NCI-H128 (cell line): Measurements from ENCODE around the gene COX20.
A peak's percentile ranks its signal among the peaks of the same experiment; 100 is the strongest.

Source experiments
- DNase-seq: peaks from one replicate; lab custom pipeline; 2025; ENCODE audit not compliant: unreplicated experiment; lab: John Stamatoyannopoulos, UW

Gene COX20

DNA sequence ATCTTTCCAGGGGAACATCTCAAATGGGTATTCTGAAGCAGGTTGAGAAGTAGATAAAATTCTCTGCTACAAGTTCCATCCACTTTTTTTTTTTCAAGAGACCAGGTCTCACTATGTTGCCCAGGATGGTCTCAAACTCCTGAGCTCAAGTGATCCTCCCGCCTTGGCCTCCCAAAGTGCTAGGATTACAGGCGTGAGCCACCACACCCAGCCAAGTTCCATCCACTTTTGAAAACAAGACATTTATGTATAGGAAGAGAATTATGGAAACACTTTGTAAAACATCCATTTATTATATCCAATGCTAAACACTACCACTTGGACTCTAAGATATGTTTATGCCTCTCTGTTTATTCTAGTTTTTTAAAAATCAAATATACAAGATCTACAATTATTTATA is 15.4 kb downstream of the COX20 start:
- no peak for DNase-seq

- no peak for DNase-seq
These were observed 16.2 kb downstream of the COX20 start for GRCh38 chr1:244851546-244852231.

DNA sequence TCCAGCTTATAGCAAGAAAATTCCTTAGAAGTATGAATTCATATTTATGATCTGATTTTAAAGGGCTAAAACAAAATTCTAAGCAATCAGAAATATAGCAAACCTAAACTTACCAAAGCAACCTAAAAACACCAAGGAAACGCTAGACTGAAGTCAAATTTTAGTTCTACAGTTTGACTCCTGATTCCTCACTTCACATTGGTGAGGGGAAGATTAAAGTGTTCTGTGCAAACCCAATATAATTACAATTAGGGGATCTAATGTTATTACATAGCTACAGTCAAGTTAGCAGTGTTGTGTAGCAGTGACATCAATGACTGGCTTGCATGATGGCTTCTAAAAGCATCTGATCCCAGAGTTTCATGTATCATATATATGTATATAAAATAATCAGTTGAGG is 17.2 kb downstream of the COX20 start:
- DNase-seq: no peak

GRCh38 chr1:244854166-244854565 is 18.7 kb downstream of the COX20 start:
- no peak for DNase-seq

DNA sequence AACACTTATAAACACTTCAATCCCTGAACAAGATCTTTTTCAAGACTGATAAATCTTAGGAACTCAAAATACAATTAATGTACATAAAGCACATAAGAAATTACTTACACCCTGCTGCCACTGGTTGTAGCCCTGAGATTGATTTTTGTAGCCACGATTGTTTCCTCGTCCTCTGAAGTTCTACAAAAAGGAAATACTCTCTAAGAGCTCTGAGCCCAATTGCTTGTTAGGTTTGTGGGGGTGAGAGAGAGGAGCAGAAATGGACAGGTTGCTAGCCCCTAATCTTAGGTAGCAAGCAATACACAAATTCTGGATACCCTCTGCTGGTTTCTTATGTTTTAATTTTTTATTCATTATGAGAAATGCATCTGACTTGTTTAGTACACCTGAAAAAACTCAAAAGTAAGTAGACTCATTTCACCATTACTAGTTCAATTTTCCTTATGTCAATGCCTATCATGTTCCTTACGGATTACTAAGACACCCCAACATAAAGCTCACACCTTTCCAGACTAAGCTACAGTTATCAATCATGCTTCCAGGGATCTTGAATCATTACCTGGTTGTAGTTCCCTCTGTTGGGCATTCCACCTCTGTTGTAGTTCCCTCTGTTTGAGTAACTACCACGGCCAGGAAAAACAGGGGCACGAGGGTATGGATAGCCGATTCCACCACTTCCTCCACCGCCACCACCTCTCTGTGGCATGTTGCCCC is 19.6 kb downstream of the COX20 start:
- DNase-seq: no peak

- no peak for DNase-seq
These were observed 22.3 kb downstream of the COX20 start for GRCh38 chr1:244857761-244858160.

DNA sequence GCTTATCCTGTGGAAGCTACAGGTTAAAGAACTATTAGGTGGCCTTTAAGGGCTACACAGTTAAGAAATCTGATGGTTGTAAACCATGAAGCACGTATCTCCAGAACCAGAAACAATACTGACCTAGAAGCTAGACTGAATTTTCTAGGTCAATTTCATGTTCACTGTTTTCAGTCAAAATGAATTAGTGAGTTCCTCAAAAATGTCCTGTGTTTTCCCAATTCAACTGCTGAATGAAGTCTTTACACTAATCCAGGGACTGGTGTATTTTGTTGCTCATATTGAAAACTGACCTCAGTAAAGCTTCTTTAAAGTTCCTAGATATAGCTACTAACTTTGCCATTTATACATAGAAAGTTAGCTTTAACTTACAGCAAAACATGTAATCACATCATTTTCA is 22.9 kb downstream of the COX20 start:
- DNase-seq: no peak

GRCh38 chr1:244860078-244860477 is 24.6 kb downstream of the COX20 start:
- DNase-seq: no peak

- DNase-seq: no peak
These were observed 25.6 kb downstream of the COX20 start for GRCh38 chr1:244860914-244861610.

- no peak for DNase-seq
These were observed 26.2 kb downstream of the COX20 start for GRCh38 chr1:244861683-244862082.

GRCh38 chr1:244862354-244862698 is 26.9 kb downstream of the COX20 start:
- DNase-seq: no peak

DNA sequence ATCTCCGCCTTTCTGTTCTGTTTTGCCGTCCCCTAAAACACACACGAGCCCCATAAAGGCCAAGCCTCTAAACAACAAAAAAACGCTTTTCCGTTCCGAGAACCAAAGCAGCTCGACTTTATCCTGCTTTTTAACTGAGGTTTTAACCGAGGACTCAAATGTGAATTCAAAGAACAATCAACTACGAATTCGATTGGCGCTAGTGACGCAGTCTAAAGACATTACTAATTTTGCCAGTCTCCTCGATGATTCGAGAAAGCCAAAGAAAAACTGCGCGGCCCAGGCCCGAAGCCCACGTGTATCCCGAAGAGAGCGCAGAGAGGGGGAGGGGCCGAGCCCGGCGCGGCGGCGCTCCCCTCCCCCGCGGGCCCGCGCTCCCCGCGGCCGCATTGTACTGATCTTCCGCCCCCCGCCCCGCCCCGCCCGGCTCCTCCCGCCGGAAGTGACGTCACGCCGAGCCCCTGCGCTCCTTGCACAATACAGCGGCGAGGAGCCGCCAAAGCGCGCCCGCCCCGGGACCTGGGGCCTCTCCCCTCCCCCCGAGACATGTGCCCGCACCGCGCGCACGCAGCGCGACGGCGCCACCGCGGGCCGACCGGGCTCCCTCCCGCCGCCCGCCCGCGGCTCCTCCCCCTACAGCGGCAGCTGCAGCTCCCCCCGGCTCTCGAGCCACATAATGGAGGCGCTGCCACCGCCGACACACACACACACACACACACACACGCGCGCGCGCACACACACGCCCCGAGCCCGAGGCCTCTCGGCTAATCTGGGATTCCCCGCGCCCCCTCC is 27.4 kb downstream of the COX20 start:
- DNase-seq: peak; percentile 93

DNA sequence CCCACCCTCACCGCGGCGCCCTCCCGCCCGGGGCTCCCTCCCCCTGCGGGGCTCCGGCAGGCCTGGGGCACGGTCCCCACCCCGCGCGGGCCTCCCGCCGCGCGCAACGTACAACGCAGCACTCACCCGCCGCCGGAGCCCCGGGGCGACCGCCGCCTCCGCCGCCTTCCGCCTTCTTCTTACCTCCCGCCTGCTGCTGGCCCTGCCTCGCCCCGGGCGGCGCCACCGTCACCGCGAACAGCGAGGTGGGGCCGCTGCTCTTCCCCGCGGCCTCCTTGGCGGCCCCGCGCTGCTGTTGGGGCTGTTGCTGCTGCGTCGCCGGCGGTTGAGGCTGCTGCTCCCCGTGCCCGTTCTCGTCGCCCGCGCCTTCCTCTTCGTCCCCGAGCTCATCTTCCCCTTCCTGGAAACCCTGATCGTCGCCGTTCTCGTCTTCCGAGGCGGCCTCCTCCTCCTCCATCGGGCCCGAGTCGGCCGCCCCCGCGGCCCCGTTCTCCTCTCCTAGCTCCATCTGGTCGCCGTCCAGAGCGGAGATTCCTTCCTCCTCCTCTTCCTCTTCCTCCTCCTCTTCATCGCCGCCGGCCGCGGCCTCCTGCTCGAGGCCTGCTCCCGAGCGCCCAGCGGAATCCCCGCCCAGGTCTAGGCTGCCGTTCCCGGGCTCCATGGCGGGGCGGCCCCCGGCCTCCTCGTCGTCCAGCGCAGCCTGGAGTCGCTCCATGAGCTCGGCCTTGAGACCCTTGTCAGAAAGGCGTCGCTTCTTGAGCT is 28.2 kb downstream of the COX20 start:
- no peak for DNase-seq

DNA sequence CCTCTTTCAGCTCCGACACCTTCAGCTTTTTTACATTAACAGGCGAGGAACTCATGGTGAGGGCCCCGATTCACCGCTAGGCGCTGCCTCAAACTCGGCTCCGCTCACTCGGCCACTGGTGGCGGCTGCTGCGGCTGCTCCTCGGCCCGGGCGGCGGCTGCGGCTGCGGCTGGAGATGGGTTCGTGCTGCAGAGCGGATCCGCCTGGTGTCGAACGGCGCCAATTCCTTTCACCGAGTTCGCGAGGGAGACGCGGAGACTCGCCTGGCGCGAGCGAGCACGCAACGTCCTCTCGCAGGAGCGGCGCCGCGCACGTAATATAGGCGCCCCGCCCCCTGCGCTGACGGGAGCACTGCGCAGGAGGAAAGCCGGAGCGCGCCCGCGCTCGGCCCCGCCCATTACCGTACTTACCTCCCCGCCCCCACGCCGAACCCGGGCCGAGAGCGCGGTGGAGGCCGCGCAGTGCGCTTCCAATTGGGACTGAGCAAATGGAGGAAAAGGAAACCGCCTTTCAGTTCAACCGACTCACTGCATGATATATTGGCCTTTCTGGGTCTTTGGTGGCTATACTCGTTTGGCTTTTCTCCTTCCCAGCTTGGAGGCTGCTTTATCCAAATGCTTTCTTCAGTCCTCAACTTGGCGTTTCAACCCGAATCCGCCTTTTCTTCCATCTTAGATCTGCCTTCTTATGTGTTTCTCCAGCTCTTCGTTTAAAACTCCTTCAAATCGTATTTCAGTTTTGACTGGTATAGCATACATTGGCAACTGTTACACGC is 29.0 kb downstream of the COX20 start, which contains the start of gene HNRNPU:
Gene HNRNPU (minus strand): TSS at position 291 of the 775 bp plus-strand sequence. CDS start 236 bp downstream, at position 55.
- peak; percentile 96 for DNase-seq

DNA sequence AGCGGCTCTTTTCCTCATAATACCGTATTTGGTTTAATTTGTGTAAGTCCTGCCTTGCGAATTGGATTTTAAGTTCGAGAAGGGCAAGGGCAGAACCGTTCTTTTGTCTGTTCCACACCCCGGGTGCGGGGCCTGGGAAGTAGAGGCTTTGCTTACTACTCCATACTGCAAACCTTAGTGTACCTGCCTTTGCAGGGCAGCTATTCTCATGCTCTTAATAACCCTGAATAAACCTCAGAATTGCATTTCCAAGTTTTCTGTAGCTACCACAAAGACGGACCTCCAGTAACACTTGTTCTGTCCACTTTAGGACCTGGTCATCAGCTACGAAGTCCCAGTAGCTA is 29.5 kb downstream of the COX20 start:
- DNase-seq: no peak

DNA sequence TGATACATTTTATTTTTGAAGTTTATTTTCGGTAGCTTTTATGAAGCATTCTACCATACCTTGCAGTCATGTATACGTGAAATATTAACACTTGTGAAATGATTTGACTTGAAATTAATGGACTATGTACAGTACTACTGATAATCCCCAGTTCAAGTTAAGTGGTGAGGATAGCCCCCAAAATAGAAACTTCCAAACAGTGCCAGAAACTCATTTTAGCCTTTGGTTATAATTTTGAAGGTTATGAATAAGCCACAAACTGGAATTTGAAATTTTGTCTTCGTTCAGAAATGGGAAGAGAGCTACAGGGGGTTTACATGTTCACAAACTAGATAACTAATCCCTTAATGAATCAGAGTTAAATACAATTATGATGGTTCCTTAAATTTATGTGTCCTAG is 30.4 kb downstream of the COX20 start:
- no peak for DNase-seq

GRCh38 chr1:244866355-244866754 is 30.9 kb downstream of the COX20 start:
- no peak for DNase-seq

DNA sequence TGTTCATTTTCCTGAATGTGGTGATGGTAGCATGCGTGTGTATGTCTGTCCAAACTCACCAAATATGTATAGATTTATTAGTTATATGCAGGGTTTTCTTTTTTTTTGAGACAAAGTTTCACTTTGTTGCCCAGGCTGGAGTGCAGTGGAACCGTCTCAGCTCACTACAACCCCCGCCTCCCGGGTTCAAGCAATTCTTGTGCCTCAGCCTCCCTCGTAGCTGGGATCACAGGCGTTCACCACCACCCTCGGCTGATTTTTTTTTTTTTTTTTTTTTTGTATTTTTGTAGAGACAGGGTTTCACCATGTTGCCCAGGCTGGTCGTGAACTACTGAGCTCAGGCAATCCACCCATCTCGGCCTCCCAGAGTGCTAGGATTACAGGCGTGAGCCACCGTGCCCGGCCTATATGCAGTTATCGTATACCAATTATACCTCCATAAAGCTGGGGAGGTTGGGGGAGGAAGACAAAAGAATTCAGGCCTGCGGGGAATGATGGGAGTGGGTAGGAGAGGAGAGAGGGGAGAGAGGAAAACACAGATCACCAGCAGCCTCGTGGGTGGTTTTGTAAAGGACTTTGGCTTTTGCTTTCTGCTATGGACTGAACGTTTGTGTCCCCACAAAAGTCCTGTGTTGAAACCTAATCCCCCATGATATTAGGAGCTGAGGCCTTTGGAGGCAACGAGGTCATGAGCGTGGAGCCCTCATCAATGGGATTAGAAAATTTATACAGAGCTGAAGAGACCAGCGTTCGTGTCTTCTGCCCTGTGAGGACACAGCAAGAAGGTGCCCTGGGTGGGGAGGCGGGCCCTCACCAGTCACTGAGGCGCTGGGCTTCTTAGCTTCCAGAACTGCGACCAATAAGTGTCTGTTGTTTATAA is 33.3 kb downstream of the COX20 start:
- no peak for DNase-seq

DNA sequence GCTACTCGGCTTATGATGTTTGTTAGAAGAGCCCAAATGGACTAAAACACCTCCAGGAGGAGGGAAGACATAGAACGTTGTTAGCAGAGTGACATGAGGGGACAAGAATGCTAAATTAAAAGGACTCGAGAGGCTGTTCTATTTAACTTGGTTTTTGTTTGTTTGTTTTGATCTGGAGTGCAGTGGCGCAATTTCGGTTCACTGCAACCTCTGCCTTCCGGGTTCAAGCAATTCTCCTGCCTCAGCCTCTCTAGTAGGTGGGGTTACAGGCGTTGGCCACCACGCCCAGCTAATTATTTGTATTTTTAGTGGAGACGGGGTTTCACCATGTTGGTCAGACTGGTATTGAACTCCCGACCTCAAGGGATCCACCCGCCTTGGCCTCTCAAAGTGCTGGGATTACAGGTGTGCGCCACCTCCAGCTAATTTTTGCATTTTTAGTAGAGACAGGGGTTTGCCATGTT is 33.9 kb downstream of the COX20 start:
- no peak for DNase-seq
